H54 (cell line): Measurements from ENCODE around the gene ABLIM3.

ENCODE experiments used
- DNase-seq: peaks from one replicate; pipeline ENCODE4 v3.0.0; 2011; ENCODE audit warnings: low spot score, mixed read lengths; ENCODE audit not compliant: insufficient read length
- FAIRE-seq: peaks from 3 replicates; lab custom pipeline; 2011; peaks lifted over from hg19 to GRCh38; lab: Jason Lieb, UNC
- POLR2A ChIP-seq: IDR thresholded peaks from 2 replicates; pipeline ENCODE4 v1.6.1; 2011; ENCODE audit warnings: low read depth, mild to moderate bottlenecking, low read length

ABLIM3 gene

DNA sequence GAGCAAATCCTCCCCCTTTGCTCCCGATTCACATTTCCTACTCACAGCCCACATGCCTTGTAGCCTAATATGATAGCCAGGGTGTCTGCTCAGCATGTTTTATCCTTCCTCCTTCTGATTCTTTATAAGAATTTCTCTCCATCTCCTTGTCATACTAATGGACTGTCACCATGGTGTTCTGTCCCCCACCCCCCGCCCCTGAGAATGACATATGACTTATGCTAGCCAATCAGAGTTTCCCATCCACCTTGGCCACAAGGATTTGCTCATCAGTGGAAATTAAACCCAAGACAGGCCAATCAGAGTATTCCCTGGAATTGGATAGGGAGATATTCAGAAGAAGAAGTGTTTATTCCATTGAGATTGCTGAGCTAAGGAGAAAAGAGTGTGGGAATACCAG is 16.0 kb downstream of the ABLIM3 start:
- TF ChIP-seq POLR2A = no peak
- FAIRE-seq = no peak
- DNase-seq = no peak

DNA sequence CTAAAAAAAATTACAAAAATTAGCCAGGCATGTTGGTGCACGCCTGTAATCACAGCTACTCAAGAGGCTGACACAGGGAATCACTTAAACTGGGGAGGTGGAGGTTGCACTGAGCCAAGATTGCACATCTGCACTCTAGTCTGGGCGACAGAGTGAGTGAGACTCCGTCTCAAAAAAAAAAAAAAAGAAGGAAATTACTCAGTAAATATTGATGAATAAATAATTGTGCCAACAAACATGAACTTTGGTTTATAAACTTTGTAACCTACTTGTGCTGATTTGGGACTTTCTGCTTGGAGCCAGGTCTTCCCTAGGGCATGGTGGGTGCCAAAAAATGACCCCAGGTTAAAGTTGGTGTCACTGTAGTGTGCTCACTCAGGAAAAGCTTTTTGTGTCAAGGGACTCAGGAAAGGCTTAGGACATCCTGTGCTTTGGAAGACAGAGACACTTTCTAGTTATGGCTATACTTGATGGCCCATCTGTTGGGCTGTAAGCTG is 19.0 kb downstream of the ABLIM3 start:
- DNase-seq (no peak), FAIRE-seq (no peak)
- no peak for TF ChIP-seq POLR2A

DNA sequence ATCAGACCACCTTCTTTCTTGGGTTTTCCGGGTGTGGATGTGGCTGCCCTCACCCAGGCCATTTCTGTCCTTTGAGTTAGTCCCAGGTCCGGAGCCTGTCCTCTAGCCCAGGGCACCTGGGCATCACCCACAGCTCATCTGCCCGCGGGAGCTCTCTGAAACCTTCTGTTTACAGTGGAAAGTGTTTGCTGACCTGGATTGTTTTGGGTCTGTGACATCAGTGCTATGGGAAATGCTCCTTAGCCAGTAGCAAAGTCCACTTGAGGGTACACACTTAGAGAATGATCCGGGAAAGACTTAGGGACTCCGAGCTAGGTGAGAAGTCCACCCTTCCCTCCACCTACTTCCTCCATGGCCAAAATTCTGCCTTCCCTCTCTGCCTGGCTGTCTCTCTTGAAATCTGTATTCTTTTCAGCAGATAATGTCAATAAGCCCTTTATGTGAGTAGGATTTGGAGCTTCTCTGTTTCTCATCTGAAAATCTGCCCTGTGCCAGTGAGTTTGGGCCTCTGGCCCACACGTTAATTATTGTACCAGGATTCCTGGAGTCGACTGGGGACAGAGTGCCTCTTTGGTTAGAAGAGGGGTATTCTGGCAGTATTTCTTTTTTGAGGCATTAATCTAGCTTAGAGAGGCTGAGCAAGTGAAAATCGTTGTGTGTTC is 19.9 kb downstream of the ABLIM3 start:
- DNase-seq (no peak), FAIRE-seq (no peak)

GRCh38 chr5:149161850-149162249 is 20.6 kb downstream of the ABLIM3 start:
- no peak for FAIRE-seq

More for the DNA sequence above, 19.9 kb downstream of the ABLIM3 start:
- TF ChIP-seq POLR2A = no peak

GRCh38 chr5:149162401-149163084 is 21.2 kb downstream of the ABLIM3 start:
- FAIRE-seq (peak; percentile 88), DNase-seq (no peak)
- TF ChIP-seq POLR2A = no peak

More at GRCh38 chr5:149161850-149162249, 20.6 kb downstream of the ABLIM3 start:
- no peak for TF ChIP-seq POLR2A
- no peak for DNase-seq

DNA sequence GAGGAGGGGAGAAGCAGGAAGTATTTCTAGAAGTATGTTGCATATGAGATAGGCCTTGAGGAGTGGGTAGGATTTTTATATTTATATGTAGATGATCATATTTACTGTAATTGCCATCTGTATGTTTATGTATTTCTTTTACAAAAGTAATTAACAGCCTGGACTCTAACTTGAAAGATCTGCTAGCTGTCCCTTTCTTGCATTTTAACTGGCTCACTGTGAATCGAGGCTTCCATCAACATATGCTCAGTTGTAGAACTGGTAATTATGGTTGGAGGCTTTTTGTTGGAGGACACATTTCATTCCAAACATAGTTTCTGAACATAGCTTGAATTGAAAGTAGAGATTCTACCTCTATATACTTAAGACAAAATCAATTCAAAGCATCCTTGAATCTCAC is 23.4 kb downstream of the ABLIM3 start:
- no peak for FAIRE-seq

DNA sequence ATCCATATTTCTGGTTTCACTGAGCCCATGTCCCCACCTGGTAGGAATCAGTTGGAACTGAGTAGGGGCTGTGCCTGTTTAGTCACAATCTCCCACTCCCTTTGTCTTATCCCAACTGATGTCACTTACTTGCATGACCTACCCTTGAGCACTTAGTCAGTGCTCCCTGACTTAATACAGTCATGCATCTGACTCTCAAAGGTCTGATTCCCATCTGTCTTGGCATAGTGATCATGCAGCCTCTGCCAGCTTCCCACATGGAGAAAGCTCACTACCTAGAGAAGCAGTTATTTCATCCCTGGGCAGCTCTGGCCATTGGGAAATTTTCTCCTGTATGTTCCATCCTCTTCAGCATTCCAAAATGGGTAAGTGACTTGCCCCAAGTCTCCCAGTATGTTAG is 24.8 kb downstream of the ABLIM3 start:
- FAIRE-seq = peak; percentile 52

More for the DNA sequence above, 23.4 kb downstream of the ABLIM3 start:
- TF ChIP-seq POLR2A = no peak
- DNase-seq = no peak

DNA sequence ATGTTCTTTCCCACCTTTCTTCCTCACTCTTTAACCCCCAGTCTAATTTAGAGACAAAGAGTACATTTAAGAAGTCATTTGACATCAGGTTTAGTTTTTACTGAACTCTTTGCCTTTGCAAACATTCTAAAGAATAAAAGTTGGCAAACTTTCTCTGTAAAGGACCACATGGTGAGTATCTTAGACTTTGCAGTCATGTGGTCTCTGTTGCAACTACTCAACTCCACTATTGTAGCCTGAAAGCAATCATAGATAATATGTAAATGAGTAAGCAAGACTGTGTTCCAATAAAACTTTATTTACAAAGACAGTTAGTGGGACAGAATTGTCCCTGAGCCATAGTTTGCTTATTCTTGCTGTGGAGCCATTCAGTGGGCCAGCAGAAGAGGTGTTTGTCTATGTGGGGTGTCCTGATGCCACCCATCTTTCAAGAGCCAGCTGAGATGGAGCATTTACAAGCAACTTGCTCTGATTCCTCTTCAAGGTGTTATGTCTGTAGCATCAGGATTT is 25.4 kb downstream of the ABLIM3 start:
- FAIRE-seq (no peak), DNase-seq (no peak)
- no peak for TF ChIP-seq POLR2A

More for the DNA sequence above, 24.8 kb downstream of the ABLIM3 start:
- TF ChIP-seq POLR2A = no peak
- no peak for DNase-seq

DNA sequence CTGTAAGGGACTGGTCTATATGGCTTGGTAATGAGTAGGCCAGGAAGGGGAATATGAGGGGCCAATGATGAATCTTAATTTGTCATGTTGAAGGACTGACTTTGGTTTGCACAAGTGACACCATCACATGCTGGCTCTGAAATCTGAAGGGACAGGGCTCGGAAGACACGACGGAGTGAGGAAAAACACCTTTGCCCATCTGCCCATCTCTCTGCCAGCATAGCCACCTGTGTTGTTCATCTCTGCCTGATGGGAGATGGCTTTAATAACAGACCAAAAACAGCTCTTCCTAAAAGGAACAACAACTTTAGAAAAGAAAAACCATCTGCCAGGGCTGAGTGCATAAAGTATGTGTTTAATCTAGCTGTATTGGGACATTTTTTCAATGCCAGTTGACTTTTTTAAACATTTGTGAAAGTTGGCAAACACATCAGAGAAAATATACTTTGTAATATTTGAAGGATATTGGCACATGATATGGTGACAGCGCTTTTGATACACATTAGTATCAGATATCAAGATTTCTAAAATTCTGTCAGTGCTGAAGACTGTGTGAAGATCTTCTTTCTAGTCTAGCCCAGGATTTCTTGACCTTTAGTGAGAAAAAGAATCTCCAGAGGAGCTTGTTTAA is 27.1 kb downstream of the ABLIM3 start:
- FAIRE-seq (no peak), DNase-seq (no peak)
- TF ChIP-seq POLR2A = no peak

GRCh38 chr5:149170299-149170698 is 29.0 kb downstream of the ABLIM3 start:
- DNase-seq = no peak
- no peak for FAIRE-seq
- TF ChIP-seq POLR2A = no peak

DNA sequence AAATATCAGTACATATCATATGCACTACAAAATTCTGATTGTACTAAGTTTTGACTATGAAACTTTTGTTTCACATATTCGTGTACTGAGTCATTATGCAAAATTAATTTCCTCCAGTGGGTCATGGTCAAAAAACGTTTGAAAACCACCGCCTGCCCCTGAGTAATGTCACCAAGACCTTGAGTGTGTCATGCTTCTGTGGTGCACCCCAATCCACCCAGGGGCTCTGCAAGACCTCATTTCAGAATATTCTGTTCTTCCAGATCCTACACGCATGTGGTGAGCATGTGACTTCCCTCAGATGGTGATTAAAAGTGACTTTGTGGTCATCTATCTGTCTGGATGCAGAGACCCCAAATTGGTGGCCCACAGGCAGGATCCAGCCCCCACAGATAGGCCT is 31.0 kb downstream of the ABLIM3 start:
- FAIRE-seq (peak; percentile 36), DNase-seq (peak; percentile 49)
- no peak for TF ChIP-seq POLR2A

GRCh38 chr5:149172709-149173505 is 31.6 kb downstream of the ABLIM3 start:
- DNase-seq = no peak
- FAIRE-seq = no peak
- no peak for TF ChIP-seq POLR2A

- TF ChIP-seq POLR2A = no peak
- DNase-seq = no peak
- FAIRE-seq = no peak
Observed at GRCh38 chr5:149174847-149175234, 33.5 kb downstream of the ABLIM3 start.
